22Rv1 (cell line): ENCODE measurements around the gene ZBTB8OS.

ENCODE experiments used
- CTCF ChIP-seq: fragments of 450-650 bp; IDR thresholded peaks from 2 replicates; pipeline ENCODE4 v1.5.1; 2017; ENCODE audit warnings: mild to moderate bottlenecking
- ZFX ChIP-seq: fragments of 450-650 bp; IDR thresholded peaks from 2 replicates; pipeline ENCODE4 v1.6.1; 2017; ENCODE audit warnings: antibody characterized with exemption, borderline replicate concordance

GRCh38 chr1:32636914-32637645, 13.3 kb downstream of the ZBTB8OS start:
- TF ChIP-seq CTCF (no peak), ZFX (no peak)
